Measurements from ENCODE around the gene DYNC1LI2.

DNA sequence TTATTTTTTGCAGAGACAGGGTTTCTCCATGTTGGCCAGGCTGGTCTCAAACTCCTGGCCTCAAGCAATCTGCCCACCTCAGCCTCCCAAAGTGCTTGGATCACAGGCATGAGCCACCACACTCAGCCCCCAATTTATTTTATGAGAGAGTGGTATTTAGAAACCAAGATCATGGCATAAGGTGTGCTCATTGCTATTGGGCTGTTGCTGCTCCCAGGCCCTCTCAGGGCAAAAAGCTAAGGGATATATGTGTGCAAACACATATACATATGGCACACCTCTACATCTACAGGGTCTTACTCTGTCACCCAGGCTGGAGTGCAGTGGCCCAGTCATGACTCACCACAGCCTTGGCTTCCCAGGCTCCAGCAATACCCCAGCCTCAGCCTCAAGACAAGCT is 39.8 kb downstream of the DYNC1LI2 start:
- TF ChIP-seq CTCF (IDR thresholded peaks at IDR 0.05), result no peak
- no peak for TF ChIP-seq POLR2A (IDR thresholded peaks at IDR 0.05)
